GM23338 (cell line): ENCODE results near the gene HSDL2.

ENCODE experiments used
- CREB1 ChIP-seq: fragments of 250-450 bp; sonication (Bioruptor Pico); IDR thresholded peaks from 2 replicates; pipeline ENCODE4 v1.5.0; 2020; ENCODE audit warnings: low read depth, mild to moderate bottlenecking, moderate library complexity
- CTCF ChIP-seq, 2 experiments: fragments of 200-600 bp in 1 of 2; sonication (generic) in 1 of 2; conservative IDR thresholded peaks; 2 replicates each; pipeline versions ENCODE4 v1.5.1 to v1.6.1; 2016 to 2017; ENCODE audit warnings: antibody characterized with exemption in 2 of 2, low read depth in 2 of 2, mild to moderate bottlenecking in 2 of 2, moderate library complexity in 1 of 2
- ETS1 ChIP-seq: IDR thresholded peaks from 2 replicates; pipeline ENCODE4 v1.6.1; 2016; ENCODE audit warnings: antibody characterized with exemption
- EZH2 ChIP-seq: fragments of 200-600 bp; sonication (generic); IDR thresholded peaks from one replicate; pipeline ENCODE4 v1.8.0; 2017; ENCODE audit warnings: antibody characterized with exemption, mild to moderate bottlenecking, low read depth; ENCODE audit not compliant: unreplicated experiment
- EZH2phosphoT487 ChIP-seq: fragments of 200-600 bp; sonication (generic); IDR thresholded peaks from one replicate; pipeline ENCODE4 v1.8.1; 2018; ENCODE audit warnings: antibody characterized with exemption; ENCODE audit not compliant: unreplicated experiment
- JUNB ChIP-seq: IDR thresholded peaks from one replicate; pipeline ENCODE4 v1.6.1; 2016; ENCODE audit warnings: antibody characterized with exemption; ENCODE audit not compliant: unreplicated experiment
- NANOG ChIP-seq: IDR thresholded peaks from 2 replicates; pipeline ENCODE4 v1.6.1; 2016; ENCODE audit warnings: antibody characterized with exemption, borderline replicate concordance
- POLR2AphosphoS5 ChIP-seq: IDR thresholded peaks from 2 replicates; pipeline ENCODE4 v1.6.1; 2016; ENCODE audit warnings: antibody characterized with exemption, low read depth
- REST ChIP-seq: IDR thresholded peaks from one replicate; pipeline ENCODE4 v1.6.1; 2018; ENCODE audit warnings: antibody characterized with exemption; ENCODE audit not compliant: unreplicated experiment
- ZNF114 ChIP-seq: fragments of 250-450 bp; sonication (Bioruptor Pico); IDR thresholded peaks from 2 replicates; pipeline ENCODE4 v1.5.0; 2020; ENCODE audit warnings: mild to moderate bottlenecking, moderate library complexity
- ZNF331 ChIP-seq: fragments of 250-450 bp; sonication (Bioruptor Pico); IDR thresholded peaks from 2 replicates; pipeline ENCODE4 v1.5.0; 2020; ENCODE audit warnings: low read depth, mild to moderate bottlenecking, moderate library complexity

DNA sequence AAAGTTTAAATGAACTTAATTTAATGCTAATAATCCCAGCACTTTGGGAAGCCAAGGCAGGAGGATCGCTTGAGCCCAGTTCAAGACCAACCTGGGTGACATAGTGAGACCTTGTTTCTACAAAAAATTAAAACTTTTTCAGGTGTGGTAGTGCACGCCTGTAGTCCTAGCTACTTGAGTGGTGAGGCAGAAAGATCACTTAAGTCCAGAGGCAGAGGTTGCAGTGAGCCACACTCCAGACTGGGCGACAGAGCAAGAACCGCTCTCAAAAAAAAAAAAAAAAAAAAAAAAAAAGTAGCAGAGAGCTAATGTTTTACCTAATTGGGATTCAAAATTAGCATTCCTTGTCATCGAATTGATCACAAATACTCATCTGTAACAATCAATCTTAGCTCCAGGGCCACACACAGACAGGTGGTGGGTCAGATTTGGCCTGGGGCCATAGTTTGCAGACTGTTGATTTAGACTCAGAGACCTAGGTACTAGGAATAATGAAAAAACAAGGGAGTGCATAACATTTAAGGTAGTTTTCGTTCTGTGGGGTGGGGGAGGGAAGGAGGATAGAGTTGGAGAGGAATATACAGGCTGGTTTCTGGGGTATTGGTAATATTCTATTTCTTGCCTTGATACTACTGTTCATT is 21.4 kb downstream of the HSDL2 start:
- TF ChIP-seq EZH2 (no peak), REST (no peak), CTCF (conservative IDR thresholded peaks at IDR 0.05; ENCODE audit: low read depth in 2 of 2) (no peak), CREB1 (CRISPR knock-in tag) (no peak), POLR2AphosphoS5 (no peak), ETS1 (no peak), EZH2phosphoT487 (no peak), ZNF331 (CRISPR knock-in tag) (no peak), NANOG (no peak), JUNB (no peak), ZNF114 (CRISPR knock-in tag) (no peak)
